Caco-2 (cell line): Measurements from ENCODE around the gene SORT1. TPM values are rescaled to one million over a fixed set of nuclear protein-coding genes. Genes with fewer than 3 reads are reported as not detected.

Experiments used
- BruUV-seq: library from RNA; stranded (reverse); fragments of 400-500 nt; replicated peaks from 2 replicates; lab custom pipeline; 2021; lab: Mats Ljungman, UMichigan
- CTCF ChIA-PET: fragments of 300-600 bp; sonication (Branson Sonifier 250); formaldehyde crosslinking; loops from one replicate; lab custom pipeline; 2022; ENCODE audit warnings: antibody characterized with exemption; lab: Charles Lee
- POLR2A ChIA-PET: fragments of 300-600 bp; sonication (Branson Sonifier 250); formaldehyde crosslinking; loops from one replicate; lab custom pipeline; 2022; ENCODE audit warnings: antibody characterized with exemption; lab: Charles Lee
- DNase-seq, 2 experiments: peaks; one replicate each; pipeline versions ENCODE4 v3.0.0 to v3.0.0-alpha.2; 2020 to 2022
- H3K27me3 ChIP-seq: replicated peaks from 2 replicates; pipeline ENCODE4 v1.6.0; 2011; ENCODE audit warnings: low read length; ENCODE audit not compliant: control insufficient read depth, insufficient read depth
- H3K36me3 ChIP-seq: 2 replicates; pipeline ENCODE4 v1.5.1; 2011; ENCODE audit warnings: low read length; ENCODE audit not compliant: control insufficient read depth, insufficient read depth
- H3K4me1 ChIP-seq: fragments of 250-450 bp; sonication (Bioruptor Pico); 2 replicates; pipeline ENCODE4 v1.5.1; 2020; ENCODE audit warnings: mild to moderate bottlenecking
- H3K4me3 ChIP-seq: 2 replicates; pipeline ENCODE4 v1.5.1; 2011; ENCODE audit warnings: low read depth, mild to moderate bottlenecking, control low read depth, low read length
- H3K9me3 ChIP-seq: fragments of 250-450 bp; sonication (Bioruptor Pico); 2 replicates; pipeline ENCODE4 v1.5.1; 2020; ENCODE audit warnings: mild to moderate bottlenecking, moderate library complexity
- H3K27ac Mint-ChIP-seq: one replicate; pipeline ENCODE4 v1.8.0; 2022; ENCODE audit warnings: mixed read lengths; ENCODE audit not compliant: unreplicated experiment
- H3K27me3 Mint-ChIP-seq: one replicate; pipeline ENCODE4 v1.8.0; 2022; ENCODE audit warnings: mixed read lengths; ENCODE audit not compliant: insufficient read depth, unreplicated experiment
- H3K36me3 Mint-ChIP-seq: one replicate; pipeline ENCODE4 v1.8.0; 2022; ENCODE audit warnings: mild to moderate bottlenecking, mixed read lengths; ENCODE audit not compliant: insufficient read depth, unreplicated experiment
- H3K4me1 Mint-ChIP-seq: one replicate; pipeline ENCODE4 v1.8.0; 2022; ENCODE audit warnings: low read depth, mixed read lengths; ENCODE audit not compliant: unreplicated experiment
- H3K4me3 Mint-ChIP-seq: one replicate; pipeline ENCODE4 v1.8.0; 2022; ENCODE audit warnings: mild to moderate bottlenecking, moderate library complexity, mixed read lengths; ENCODE audit not compliant: unreplicated experiment
- H3K9me3 Mint-ChIP-seq: one replicate; pipeline ENCODE4 v1.8.0; 2022; ENCODE audit warnings: mixed read lengths; ENCODE audit not compliant: unreplicated experiment
- intact Hi-C: fragments of 100-400 bp; cut with micrococcal nuclease; formaldehyde crosslinking; loops from one replicate; pipeline ENCODE4 v1.10.0; 2022; ENCODE audit not compliant: unreplicated experiment
- total RNA-seq: library from RNA; stranded (reverse); gene quantifications from 2 replicates; pipeline ENCODE4 v1.2.3, GENCODE V29; 2022
- TF ChIP-seq, protein P1 (sequence below), 2 experiments: fragments of 200-600 bp in 1 of 2; IDR thresholded peaks; 1 replicate in 1 of 2; 2 replicates in 1 of 2; pipeline versions ENCODE4 v1.5.1 to v1.8.0; 2011 to 2022; ENCODE audit warnings: antibody characterized with exemption in 1 of 2, control low read depth in 1 of 2, inconsistent platforms in 1 of 2, low read depth in 1 of 2, low read length in 1 of 2, mild to moderate bottlenecking in 1 of 2, moderate library complexity in 1 of 2; ENCODE audit not compliant: insufficient read depth in 1 of 2, severe bottlenecking in 1 of 2, unreplicated experiment in 1 of 2

SORT1 gene
- total RNA-seq, 1 experiment from 2014 or later = 67.1 TPM

DNA sequence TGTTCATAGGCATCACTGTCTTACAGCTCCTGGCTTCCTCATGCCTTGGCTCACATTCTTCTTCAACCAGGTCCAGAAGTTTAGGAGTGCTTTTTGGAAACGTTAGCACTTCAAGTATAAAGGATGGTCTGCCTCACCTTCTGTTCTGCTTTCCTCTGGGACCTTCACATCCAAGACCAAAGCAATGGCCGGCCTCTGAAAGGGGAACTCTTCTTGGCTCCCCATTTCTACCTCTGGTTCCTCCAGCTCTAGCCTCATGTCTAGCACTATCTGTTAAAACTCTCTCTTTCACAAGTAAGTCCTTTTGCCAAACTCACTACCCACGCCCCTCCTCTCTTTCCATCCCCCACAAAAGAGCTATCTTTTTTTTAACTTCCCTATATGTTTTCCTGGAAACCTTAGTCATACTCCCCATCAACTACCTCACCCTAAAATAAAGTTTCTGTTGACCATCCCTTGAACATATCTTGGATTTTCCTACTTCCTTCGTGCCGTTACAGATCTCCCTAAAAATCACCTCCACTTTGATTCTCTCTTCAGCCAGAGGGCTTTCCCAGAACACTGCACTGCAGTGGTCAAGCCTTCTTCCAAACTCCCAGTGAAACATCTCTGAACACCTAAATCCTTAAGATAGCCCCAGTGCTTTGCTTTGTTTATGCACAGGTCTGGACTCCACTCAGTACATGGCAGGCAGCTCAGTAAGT lies 7.9 kb downstream of the SORT1 start:
- no peaks in the 10 kb centered on the region for H3K27me3 ChIP-seq
- no peaks in the 10 kb centered on the region for H3K9me3 ChIP-seq
- no peaks in the 10 kb centered on the region for H3K27me3 Mint-ChIP-seq
- no peak overlapping the region for H3K4me3 ChIP-seq
- no peak overlapping the region for H3K4me3 Mint-ChIP-seq
- no peaks in the 10 kb centered on the region for H3K36me3 Mint-ChIP-seq
- no peaks in the 10 kb centered on the region for H3K36me3 ChIP-seq
- no peak for DNase-seq
- H3K27ac Mint-ChIP-seq = no peak overlapping the region
- H3K9me3 Mint-ChIP-seq = no peaks in the 10 kb centered on the region
- ChIA-PET CTCF (no interaction called here), POLR2A (no interaction called here)
- peaks cover 19% of the 10 kb centered on the region for H3K4me1 Mint-ChIP-seq
- H3K4me1 ChIP-seq = peaks cover 17% of the 10 kb centered on the region; the same call in 1 of the 2 replicates
- TF ChIP-seq, protein P1, sequence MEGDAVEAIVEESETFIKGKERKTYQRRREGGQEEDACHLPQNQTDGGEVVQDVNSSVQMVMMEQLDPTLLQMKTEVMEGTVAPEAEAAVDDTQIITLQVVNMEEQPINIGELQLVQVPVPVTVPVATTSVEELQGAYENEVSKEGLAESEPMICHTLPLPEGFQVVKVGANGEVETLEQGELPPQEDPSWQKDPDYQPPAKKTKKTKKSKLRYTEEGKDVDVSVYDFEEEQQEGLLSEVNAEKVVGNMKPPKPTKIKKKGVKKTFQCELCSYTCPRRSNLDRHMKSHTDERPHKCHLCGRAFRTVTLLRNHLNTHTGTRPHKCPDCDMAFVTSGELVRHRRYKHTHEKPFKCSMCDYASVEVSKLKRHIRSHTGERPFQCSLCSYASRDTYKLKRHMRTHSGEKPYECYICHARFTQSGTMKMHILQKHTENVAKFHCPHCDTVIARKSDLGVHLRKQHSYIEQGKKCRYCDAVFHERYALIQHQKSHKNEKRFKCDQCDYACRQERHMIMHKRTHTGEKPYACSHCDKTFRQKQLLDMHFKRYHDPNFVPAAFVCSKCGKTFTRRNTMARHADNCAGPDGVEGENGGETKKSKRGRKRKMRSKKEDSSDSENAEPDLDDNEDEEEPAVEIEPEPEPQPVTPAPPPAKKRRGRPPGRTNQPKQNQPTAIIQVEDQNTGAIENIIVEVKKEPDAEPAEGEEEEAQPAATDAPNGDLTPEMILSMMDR (IDR thresholded peaks at IDR 0.05; ENCODE audit: insufficient read depth in 1 of 2, low read depth in 1 of 2, low read length in 1 of 2, severe bottlenecking in 1 of 2, unreplicated experiment in 1 of 2) = no peak
- intact Hi-C loops = no loop called here
- no TSS peak for BruUV-seq

DNA sequence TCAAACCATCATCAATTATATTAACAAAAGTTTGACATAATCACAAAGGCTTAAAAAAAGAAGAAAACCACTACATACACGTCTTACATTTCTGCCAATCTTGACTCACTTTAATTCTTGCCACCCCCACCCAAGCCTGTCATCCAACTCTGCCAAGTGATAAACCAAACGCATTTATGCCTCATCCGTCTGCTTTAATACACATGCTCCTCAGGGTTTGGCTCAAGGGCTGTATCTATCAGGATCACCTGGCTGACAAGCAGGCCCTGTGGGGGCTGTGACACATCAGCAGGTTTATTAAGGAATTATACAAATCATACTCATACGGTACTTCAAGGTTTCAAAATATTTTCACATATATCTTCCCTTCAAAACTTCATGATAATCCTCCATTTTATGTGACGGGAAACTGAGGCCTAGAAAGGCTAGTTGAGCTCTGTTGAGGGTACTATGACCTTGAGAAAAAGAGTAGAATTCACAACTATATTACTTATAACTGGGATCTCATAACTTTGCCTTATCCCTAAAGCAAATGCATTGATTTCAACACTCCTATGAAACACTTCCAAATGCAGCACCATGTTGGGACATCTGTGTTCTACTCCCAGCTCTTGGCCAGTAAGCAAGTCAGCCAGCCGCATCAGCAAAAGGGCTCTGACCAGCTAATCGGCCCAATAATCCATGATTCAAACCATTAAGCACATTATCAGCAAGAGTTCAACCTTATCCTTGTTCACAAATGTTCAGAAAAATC lies 8.7 kb downstream of the SORT1 start:
- no peak for DNase-seq
- peaks cover 15% of the 10 kb centered on the region for H3K4me1 ChIP-seq
- no peaks in the 10 kb centered on the region for H3K36me3 ChIP-seq
- CTCF ChIA-PET = no interaction called here
- POLR2A ChIA-PET = no interaction called here
- no TSS peak for BruUV-seq
- H3K27me3 Mint-ChIP-seq = no peaks in the 10 kb centered on the region
- H3K27ac Mint-ChIP-seq = no peak overlapping the region
- no peaks in the 10 kb centered on the region for H3K27me3 ChIP-seq
- no peak overlapping the region for H3K4me3 ChIP-seq
- no peak overlapping the region for H3K4me3 Mint-ChIP-seq
- intact Hi-C loops = no loop called here
- H3K9me3 Mint-ChIP-seq = no peaks in the 10 kb centered on the region
- TF ChIP-seq, protein P1 (IDR thresholded peaks at IDR 0.05; ENCODE audit: insufficient read depth in 1 of 2, low read depth in 1 of 2, low read length in 1 of 2, severe bottlenecking in 1 of 2, unreplicated experiment in 1 of 2) = no peak
- H3K9me3 ChIP-seq = no peaks in the 10 kb centered on the region
- peaks cover 24% of the 10 kb centered on the region for H3K4me1 Mint-ChIP-seq
- no peaks in the 10 kb centered on the region for H3K36me3 Mint-ChIP-seq

DNA sequence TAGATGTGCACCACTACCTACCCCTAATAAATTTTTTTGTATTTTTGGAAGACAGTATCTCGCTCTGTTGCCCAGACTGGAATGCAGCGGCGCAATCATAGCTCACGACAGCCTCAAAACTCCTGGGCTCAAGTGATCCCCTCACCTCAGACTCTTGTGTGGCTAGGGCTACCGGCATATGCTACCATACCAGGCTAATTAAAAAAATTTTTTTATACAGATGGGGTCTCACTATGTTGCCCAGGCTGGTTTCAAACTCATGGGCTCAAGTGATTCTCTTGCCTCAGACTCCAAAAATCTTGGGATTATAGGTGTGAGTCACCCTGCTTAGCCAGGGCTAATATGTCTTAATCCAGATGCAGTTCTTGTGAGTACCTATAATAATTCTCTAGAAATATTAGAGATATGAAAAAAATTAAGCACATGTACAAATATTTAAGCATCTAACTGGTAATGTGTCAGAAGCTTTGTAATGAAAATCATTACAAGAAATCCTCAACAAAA lies 9.5 kb downstream of the SORT1 start:
- Mint-ChIP-seq H3K36me3 (no peaks in the 10 kb centered on the region), H3K4me1 (peaks cover 22% of the 10 kb centered on the region), H3K9me3 (no peaks in the 10 kb centered on the region), H3K27me3 (no peaks in the 10 kb centered on the region), H3K27ac (no peak overlapping the region), H3K4me3 (no peak overlapping the region)
- ChIA-PET CTCF (no interaction called here), POLR2A (no interaction called here)
- H3K4me1 ChIP-seq = peaks cover 12% of the 10 kb centered on the region
- no peak overlapping the region for H3K4me3 ChIP-seq
- TF ChIP-seq, protein P1 (IDR thresholded peaks at IDR 0.05; ENCODE audit: insufficient read depth in 1 of 2, low read depth in 1 of 2, low read length in 1 of 2, severe bottlenecking in 1 of 2, unreplicated experiment in 1 of 2) = no peak
- DNase-seq = no peak
- H3K27me3 ChIP-seq = no peaks in the 10 kb centered on the region
- no TSS peak for BruUV-seq
- no peaks in the 10 kb centered on the region for H3K36me3 ChIP-seq
- H3K9me3 ChIP-seq = no peaks in the 10 kb centered on the region
- intact Hi-C loops = no loop called here
